Measurements from ENCODE around the gene CCL1.

CCL1 gene

GRCh38 chr17:34383216-34383615 lies 20.2 kb upstream of the CCL1 start:
- DNase-seq = no peak

- DNase-seq = no peak
These were observed 19.6 kb upstream of the CCL1 start for GRCh38 chr17:34382621-34383124.

GRCh38 chr17:34379868-34380267 lies 16.8 kb upstream of the CCL1 start:
- no peak for DNase-seq

- no peak for DNase-seq
These were observed 15.7 kb upstream of the CCL1 start for GRCh38 chr17:34378664-34379101.

GRCh38 chr17:34377078-34377823 lies 14.2 kb upstream of the CCL1 start:
- DNase-seq = no peak

- no peak for DNase-seq
These were observed 12.5 kb upstream of the CCL1 start for GRCh38 chr17:34375426-34375997.

- no peak for DNase-seq
These were observed 11.4 kb upstream of the CCL1 start for GRCh38 chr17:34374457-34374856.

- DNase-seq = no peak
These were observed 8.5 kb upstream of the CCL1 start for GRCh38 chr17:34371405-34372100.

- DNase-seq = peak in 2 of 51 donors; percentile 12 to 15
These were observed 8.0 kb upstream of the CCL1 start for GRCh38 chr17:34370997-34371395.

- no peak for DNase-seq
These were observed 7.5 kb upstream of the CCL1 start for GRCh38 chr17:34370376-34370996.

- no peak for DNase-seq
These were observed 6.5 kb upstream of the CCL1 start for GRCh38 chr17:34369571-34369970.

- DNase-seq = no peak
These were observed 6.0 kb upstream of the CCL1 start for GRCh38 chr17:34368946-34369500.

- peak in 1 of 51 donors; percentile 4 for DNase-seq
These were observed 5.3 kb upstream of the CCL1 start for GRCh38 chr17:34368196-34368945.

GRCh38 chr17:34367486-34368195 lies 4.6 kb upstream of the CCL1 start:
- no peak for DNase-seq

GRCh38 chr17:34366529-34367107 lies 3.6 kb upstream of the CCL1 start:
- DNase-seq = no peak

- DNase-seq = peak in 1 of 51 donors; percentile 6
These were observed 3.0 kb upstream of the CCL1 start for GRCh38 chr17:34366010-34366409.

GRCh38 chr17:34365340-34365739 lies 2.3 kb upstream of the CCL1 start:
- DNase-seq = no peak

GRCh38 chr17:34364751-34365150 lies 1.7 kb upstream of the CCL1 start:
- no peak for DNase-seq

GRCh38 chr17:34361478-34362061 lies 1.5 kb downstream of the CCL1 start:
- DNase-seq = peak in 38 of 51 donors; percentile 9 to 75 (median 54)

Measured in hypothalamus (tissue), 51 donors.